GM19035 (cell line): Measurements from ENCODE around the gene SMURF1.

Experiments
- ATAC-seq: cut with Tn5 transposase; IDR thresholded peaks from one replicate; pipeline ENCODE4 v1.9.1; 2021; ENCODE audit not compliant: unreplicated experiment

The SMURF1 gene

DNA sequence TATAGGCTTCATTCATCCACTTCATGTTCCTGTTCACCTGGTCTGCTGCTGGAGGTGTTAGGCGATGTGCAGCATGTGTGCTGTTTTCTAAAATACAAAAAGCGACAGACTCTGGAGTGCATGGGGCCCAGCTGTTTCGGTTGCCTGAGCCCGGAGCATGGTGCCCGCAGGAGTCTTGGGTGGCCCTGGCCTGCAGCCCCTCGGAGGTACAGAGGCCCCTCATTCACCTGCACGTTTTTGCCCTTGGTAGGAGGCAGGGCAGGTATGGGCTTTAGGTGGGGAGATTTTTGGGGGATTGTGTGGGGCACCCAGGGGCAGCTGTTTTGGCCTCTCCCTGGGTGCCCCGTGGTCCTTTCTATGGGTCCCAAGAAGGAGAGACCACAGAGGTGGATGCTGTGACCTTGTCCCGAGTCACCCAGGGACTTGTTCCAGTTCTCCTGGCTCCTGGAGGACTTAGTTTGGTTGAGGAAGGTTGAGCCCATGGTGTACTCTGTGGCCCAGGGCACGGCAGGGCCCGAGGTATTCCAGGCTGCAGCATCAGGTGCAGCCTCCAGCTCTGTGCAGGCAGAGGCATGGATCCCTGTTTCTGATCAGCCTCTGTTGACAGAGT lies 134.9 kb downstream of the SMURF1 start:
- no peak for ATAC-seq

DNA sequence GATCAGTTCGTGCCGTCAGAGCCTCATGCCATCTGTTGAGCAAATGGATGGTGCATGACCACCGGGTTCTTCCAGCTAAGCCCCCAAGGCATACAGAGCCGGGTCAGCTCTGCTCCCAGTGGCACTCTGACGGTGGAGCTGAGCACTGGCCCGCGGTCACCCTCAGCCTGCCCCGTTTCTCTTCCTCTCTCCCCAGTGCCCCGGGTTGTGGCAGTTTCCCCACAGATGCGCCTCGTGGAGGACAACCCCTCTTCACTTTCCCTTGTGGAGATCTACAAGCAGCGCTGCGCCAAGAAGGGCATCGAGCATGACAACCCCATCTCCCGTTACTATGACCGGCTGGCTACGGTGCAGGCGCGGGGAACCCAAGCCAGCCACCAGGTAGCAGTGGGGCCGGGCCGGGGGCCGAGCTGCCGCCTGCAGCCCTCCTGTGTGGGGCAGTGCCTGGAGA lies 135.7 kb downstream of the SMURF1 start:
- no peak for ATAC-seq

DNA sequence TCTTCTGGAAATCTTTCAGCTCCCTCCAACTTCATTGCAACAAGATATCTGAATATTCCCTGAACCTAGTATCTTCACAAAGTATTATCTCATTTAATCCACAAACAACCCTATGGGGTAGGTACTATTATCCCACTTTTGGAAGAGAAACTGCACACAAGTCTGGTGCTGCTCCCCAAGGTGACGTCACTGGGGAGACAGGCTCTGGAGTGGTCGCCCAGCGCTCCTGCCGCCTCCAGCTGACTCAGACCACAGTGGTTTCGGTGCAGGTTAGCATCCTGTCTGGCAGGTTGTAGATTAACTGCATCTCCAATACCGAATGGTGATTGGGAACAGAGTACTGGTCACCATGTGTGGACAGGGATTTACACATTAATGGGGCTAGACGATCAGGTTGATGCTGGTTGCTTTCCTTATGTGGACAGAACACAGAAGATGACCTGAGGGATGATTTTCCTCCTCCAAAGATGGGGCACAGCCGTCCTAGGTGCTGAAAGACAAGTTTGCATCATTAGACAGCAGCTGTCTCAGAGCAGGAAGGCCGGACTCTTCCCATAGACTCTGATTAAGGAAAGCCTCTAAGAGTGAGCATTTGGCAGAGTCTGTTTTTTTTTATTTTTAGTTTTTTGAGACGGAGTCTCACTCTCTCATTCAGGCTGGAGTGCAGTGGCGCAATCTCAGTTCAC lies 137.0 kb downstream of the SMURF1 start:
- ATAC-seq, result no peak

DNA sequence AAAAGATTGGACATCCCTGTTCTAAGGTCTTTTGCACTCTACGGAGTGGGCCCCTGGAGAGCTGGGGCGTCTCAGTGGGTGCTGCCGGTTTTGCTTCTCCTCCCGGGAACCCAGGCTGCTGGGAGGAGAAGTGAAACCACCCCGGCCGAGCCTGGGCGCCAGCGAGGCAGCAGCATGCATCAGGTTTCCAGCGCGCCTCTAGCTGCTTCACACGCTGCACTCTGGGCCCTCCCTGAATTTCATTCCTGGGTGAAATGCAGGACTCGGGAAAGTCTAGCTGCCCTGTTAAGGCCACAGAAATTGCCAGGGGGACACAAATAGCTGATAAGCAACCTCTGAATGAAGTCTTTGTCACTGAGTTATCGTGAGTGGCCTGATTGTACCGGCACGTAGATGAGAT lies 138.1 kb downstream of the SMURF1 start:
- no peak for ATAC-seq

DNA sequence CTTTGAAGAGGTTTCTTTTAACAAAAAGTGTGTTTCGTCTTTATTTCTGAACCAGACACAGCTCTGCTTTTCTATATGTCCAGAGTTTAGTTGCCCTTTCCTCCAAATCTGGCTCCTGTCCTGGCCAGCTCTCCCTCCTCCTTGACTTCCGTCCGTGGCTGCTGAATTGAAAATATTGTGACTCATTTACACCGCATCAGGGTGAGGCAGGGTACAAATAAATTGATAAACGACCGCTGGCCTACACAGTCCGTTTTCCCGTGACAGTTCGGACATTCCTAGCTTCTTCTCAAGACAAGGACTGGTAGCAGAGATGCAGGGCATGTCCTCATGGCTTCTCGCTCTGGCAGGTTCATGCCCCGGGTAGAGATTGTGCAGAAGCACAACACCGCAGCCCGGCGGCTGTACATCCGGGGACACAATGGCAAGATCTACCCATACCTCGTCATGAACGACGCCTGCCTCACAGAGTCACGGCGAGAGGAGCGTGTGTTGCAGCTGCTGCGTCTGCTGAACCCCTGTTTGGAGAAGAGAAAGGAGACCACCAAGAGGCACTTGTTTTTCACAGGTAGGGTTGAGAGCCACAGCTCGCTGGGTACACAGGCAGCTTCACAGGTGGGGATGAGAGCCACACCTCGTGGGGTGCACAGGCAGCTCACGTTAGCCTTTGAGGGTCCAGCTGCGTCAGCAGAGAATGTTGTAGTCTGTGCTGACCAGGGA lies 139.0 kb downstream of the SMURF1 start:
- no peak for ATAC-seq

DNA sequence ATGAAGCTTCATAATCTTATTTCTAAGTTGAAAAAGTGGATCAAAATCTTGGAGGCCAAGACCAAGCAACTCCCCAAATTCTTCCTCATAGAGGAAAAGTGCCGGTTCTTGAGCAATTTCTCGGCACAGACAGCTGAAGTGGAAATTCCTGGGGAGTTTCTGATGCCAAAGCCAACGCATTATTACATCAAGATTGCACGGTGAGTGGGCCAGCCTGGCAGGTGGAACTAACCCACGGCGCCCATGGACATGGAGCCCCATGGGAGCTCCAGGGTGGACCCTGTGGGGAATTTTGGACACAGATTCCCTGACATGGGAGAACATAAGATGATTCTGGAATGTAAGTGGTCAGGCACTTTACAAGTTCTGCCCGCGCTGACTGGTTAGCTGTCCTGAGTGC lies 139.7 kb downstream of the SMURF1 start:
- no peak for ATAC-seq

DNA sequence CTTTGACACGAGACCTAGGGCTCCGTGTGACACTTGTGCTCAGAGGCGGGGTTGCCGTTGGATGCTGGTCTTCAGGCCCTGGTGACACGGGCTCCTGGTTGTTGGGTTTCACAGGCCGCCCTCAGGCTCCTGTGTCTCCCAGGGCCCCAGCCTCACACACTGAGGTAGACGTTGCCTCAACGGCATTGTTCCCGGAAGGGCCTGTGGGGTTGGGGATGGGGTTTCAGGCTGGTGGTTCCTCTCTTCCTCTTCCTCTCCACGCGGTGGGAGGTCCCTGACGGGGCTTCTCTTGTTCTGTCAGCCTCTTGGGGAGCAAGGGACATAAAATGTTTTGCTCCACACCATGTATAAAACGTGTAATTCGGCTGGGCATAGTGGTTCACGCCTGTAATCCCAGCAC lies 140.5 kb downstream of the SMURF1 start:
- ATAC-seq, result no peak

DNA sequence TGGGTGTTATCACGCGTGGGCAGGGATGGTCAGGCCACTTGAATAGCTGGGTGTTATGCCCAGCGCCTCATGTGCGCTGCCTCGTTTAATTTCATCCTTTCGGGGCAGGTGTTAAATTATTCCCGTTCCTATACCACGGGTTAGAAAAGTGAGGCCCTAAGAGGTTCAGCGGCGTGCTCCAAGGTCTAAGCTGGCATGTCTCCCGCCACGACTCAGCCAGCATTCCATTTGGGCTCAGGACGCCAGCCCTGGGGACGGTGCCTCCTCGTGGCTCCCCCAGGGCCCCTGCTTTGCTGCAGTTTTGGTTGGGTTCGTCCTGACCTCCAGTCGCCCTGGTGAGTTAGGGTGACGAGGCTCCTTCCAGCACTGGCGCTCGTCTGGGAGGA lies 141.1 kb downstream of the SMURF1 start:
- no peak for ATAC-seq

DNA sequence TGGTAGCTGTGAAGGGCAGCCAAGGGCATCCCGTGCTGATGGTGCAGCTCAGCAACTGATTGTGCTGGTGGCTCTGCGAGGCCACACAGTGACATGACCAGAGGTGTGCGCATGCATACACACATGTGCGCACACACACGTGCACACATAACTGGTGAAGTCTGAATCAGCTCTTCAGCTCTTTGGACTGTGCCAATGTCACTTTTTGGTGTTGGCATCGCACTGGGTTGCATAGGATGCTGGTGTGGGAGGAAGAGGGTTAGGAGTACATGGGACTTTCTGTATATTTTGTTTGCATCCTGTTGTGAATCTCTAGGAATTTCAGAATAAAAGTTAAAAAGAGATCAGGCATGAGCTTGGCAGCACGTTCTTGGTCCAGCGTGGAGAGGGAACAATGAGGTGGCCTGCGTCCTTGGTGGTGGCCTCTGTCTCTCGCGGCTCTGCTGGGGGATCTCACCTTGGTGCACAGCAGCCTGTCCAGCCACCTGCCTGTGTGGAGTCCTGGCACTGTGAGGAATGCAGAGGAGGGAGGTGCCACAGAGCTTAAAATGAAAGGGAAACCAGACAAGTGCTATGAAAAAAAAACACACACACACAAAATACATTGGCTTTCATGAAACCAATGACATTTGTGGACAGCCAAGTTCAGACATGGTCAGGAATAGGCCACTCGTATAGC lies 141.6 kb downstream of the SMURF1 start:
- ATAC-seq, result no peak

DNA sequence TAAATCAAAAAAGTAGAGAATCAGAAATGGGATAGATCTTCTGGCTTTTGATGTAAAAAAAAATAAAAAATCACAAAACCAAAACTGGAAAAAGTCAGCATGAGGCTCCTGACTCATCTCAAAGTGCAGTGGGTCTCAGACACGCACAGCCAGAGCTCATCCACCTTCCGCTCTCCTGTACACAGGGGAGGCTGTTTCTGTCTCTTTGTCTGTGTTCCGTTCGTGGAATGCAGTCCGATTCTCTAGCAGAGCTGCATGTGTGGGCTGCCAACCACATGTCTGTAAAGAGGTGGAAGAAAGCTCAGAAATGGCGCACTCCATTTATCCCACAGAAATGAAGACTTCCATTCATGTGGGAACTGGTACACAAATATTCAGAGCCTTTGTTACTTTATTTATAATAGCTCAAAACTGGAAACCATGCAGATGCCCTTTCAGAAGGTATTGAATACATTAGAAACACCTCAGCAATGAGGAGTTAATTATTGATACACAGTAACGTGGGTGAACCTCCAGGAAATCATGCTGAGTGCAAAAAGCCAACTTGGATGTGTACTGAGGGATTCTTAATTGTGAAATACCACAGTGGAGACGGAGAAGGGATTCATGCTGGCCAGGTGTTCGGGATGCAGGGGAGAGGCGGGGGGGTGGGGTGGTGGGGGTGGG lies 142.3 kb downstream of the SMURF1 start:
- ATAC-seq, result no peak

DNA sequence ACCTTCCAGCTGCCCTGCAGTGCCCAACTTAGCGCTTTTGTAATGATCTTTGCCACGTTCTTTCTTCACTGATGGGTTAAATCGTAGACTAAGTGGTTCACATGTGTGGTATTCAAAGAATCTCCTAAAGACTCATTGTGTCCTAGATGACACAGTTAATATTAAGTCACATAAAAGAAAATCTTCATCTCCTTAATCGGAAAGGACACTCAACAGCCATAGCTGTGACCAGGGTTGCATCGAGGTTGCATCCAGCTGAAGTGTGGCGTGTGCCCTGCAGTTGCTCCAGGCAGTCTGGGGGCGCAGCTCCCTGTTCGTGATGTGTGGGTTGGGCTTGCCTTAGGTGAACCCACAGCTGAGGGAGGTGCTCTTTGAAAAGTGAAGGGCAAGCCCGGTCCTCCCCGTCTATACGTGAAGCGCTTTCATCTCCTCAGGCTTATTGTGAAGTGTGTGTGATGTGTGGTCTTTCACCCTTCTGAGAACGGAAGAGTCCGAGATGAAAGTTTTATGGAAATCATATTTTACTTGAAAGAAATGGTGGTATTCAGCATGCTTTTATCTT lies 142.9 kb downstream of the SMURF1 start:
- no peak for ATAC-seq

DNA sequence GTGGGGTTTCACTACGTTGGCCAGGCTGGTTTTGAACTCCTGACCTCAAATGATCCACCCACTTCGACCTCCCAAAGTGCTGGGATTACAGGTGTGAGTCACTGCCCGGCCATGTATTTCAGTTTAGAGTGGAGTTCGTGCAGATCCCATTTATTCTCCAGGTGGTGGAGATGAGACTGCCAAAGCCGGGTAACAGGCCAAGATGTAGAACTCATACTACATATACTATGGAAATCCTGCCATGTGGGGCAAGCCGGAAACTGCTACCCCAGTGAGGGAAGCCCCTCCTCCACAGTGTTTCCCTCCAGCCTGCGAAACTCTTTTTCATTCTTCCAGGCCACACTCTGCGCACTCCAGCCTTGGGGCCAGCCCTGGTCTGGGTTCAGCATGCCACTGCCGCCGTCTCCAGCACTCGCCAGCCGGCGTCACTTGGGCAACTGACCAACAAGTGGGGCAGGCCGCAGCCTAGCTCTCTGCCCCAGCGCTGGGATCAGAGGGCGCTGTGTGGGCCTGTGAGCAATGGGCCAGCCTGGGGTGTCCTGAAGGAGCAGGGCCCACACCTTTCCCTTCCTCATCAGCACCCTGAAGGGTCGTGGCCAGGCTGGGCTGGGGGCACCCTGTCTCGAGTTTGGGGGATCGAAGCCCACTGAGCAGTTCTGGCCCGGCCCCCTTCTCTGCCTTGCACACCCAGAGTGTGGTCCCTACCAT lies 143.6 kb downstream of the SMURF1 start:
- ATAC-seq, result no peak

DNA sequence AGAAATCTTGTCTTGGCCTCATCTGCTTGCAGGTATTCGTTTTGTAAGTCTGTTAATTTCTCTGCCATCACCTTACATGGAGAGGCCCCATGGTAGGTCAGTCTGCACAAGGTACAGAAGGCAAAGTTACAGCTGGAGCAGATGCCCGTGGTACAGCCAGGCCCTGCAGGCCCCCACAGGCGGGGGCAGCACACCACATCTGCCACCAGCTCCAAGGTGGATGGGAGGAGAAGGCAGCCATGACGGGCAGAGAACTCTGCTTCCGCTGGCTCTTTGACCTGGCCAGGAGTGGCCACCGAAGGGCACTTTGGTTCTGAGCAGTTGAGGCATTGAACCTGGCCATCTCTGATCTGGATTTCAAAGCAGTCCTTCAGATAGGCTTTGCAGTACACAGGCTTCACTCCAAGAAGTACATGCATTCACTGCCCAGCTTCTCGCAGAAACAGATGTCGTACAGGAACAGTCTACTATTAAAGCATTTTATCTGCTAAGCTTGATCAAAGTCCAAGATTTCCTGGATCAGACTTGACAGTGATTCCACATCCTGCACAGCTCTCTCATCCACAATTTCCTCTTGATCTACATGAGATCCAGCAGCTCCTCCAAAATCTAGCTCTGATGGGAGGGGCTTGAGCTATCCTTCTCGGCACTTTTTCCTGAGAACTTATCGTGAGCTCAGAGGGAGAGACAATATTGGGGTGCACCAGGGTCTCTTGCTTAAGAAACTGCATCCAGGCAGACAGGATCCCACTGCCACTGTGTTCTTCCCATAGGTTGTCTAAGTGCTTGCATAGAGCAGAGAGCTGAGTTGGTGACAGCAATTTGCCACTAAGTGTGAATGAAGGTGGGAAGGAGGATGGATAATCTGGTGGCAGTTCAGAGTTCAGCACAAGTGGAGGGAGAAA lies 144.8 kb downstream of the SMURF1 start:
- no peak for ATAC-seq

DNA sequence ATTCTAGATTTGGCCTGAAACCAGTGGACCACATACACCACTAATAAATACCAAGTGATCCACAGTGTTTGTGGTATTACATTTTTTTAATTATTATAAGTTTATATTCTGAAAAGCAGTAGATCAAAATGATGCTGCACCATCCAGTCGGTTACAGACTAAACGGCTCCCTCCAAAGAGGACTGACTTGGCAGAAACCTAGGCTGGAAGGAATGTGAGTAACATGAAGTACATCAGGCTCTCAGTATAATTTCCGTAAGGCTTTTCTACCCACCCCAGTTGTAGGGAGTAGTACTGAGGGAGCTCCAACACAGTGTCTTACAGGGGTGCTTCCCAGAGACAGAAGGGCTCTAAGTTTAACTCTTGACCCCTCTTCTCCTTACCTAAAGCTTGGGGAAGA lies 146.1 kb downstream of the SMURF1 start:
- no peak for ATAC-seq

DNA sequence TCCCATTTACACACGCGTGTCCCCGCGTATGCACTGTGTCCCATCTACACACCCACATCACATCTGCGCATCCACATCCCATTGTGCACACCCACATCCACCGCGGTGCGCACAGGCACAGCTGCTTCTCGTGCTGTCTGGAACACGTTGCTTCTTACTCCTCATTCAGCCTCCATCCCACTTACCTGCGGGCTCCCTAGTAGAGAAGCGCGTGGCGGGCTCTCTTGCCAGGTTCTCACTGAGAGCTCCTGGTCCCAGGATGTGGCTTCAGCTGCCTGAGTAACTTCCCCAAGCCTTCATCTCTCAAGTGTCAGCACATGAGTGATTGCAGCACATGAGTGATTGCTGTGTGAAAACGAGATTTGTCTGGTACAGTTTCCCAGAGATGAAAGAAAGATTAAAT lies 147.8 kb downstream of the SMURF1 start:
- ATAC-seq, result no peak

DNA sequence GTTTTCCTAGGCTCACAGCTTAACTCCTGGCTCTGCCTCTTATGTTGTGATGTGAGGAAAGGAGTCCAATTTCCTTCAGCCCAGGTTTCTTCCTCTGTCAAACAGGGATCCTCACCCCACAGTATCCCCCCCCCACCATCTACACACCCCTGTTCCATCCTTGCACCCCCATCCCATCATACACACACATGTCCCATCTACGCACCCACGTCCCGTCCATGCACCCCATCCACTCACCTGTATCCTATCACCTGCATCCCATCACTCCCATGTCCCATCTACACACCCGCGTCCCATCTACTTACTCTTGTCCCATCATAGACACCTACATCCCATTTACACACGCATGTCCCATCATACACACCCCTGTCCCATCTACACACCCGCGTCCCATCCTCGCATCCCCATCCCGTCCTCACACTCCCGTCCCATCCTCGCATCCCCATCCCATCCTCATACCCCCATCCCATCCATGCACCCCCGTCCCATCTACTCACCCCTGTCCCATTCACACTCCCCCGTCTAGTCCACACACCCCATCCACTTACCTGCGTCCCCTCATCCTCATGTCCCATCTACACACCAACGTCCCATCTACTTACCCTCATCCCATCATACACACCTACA lies 148.3 kb downstream of the SMURF1 start:
- no peak for ATAC-seq

DNA sequence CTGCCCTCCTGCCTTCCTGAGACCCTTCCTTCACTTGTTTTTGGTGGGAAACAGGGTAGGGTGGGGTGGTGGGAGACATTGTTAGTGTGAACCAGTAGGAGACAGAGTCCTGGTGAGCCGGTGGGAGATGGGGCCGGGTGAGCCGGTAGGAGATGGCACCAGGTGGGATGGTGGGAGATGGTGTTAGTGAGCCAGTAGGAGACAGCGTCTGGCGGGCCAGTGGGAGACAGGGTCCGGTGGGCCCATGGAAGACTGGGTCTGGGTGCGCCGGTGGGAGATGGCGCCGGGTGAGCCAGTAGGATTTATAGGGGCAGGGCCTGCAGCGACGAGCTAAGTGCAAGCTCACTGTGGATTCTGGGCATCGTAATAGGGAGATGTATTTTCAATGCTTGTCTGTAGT lies 148.8 kb downstream of the SMURF1 start:
- no peak for ATAC-seq

DNA sequence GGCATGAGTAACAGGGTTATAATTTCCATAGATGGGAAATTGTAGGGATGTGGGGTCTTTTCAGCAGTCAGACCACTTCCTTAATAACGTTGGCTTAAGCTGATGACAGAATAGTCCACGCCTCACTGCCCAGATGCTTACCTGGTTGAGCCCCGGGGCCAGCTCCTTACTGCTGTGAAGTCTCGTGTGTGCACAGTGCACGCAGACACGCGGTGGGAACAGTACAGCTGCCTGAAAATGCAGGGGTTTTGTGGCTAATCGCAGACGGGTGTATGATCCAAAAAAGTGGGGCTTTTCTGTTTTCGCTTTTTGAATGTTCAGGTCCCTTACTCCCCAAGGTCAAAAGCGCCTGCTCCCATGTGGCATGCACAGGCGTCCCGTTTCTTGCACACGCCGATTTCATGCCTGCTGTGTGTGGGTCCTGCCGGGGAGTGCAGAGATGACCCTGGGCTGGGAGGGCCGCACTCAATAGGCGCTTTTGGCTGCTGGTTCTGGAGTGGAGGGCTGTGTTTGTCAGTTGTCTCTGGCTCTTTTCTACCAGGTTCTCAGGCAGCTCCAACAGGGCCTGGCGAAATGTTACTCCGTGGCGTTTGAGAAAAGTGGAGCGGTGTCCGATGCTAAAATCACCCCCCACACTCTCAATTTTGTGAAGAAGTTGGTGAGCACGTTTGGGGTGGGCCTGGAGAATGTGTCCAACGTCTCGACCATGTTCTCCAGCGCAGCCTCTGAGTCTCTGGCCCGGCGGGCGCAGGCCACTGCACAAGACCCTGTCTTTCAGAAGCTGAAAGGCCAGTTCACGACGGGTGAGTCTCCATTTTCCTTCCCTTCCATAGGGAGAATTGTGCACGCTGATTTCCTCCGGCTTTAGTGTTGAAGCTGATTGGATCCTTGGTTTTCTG lies 149.6 kb downstream of the SMURF1 start:
- no peak for ATAC-seq
